ENCODE measurements around the gene CHMP3. TPM values are rescaled to one million over a fixed set of nuclear protein-coding genes. Genes with fewer than 3 reads are reported as not detected.
A peak's percentile ranks its signal among the peaks of the same experiment; 100 is the strongest.

CHMP3 gene
- total RNA-seq (100 to 1,000 TPM; 101 to 154 (median 138) TPM), polyA plus RNA-seq (100 to 1,000 TPM; 114 to 176 (median 156) TPM)

DNA sequence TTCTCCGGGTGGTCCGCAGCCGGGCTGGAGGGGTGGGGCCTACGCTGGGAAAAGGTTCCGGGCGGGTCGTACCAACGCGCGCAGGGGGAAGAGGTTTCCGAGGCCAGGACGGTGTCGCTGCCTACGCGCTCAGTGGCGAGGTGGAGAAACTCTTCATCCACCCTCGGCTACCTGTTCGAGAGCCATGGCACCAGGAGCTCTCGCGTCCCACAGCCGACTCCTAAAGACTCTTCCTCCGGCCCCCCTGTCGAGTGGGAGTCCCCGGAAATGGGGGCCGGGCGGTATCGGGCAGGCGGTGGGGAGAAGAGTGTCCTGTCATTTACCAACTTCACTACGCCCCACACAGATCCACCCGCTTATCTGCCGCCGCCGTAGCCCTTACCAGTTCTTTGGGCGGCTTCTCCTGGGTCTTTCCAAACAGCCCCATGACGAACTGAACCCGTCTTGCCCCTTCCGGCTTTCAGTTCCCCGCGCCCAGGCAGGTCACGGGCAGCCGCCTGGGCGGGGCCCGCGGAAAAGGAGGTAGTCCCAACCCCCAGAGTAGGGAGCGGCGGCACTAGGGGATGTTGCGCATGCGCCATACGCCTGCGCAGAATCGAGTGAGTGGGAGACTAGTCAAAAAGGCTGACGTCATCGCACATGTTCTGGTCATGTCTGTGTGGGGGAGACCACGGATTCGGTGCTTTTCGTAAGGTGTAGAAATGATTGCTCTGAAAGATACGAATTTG is at the start of gene CHMP3:
Gene CHMP3, minus strand, starts transcription at position 522 of the 728 bp plus-strand sequence. Its CDS starts 95 bp downstream, at position 427.
- WGBS, 2 donors = 0% methylated on average over 57 of the region's 57 CpGs
- Histone ChIP-seq H3K27ac (peak within 1 kb of the TSS; percentile 97 to 100 (median 98)), H3K4me3 (peak within 1 kb of the TSS; percentile 64 to 94 (median 84)), H3K36me3 (no peaks in the 10 kb centered on the region), H3K27me3 (no peaks in the 10 kb centered on the region), H3K4me1 (peaks cover 0 to 24% (median 18%) of the 10 kb centered on the region in 4 donors), H3K9me3 (no peaks in the 10 kb centered on the region)
- intact Hi-C loops (cut with DNase I) = loop anchor here (1.0 to 5.0 kb wide), 2 partner anchors 60 to 121 kb away; partner anchors contain the start of genes KDM3A and RNF103
- TF ChIP-seq EP300 (IDR thresholded peaks at IDR 0.05) (no peak), POLR2A (IDR thresholded peaks at IDR 0.05) (peak; percentile 63 to 72), POLR2AphosphoS5 (IDR thresholded peaks at IDR 0.05) (peak; percentile 68 to 85 (median 84))
- DNase-seq = peak; percentile 99

DNA sequence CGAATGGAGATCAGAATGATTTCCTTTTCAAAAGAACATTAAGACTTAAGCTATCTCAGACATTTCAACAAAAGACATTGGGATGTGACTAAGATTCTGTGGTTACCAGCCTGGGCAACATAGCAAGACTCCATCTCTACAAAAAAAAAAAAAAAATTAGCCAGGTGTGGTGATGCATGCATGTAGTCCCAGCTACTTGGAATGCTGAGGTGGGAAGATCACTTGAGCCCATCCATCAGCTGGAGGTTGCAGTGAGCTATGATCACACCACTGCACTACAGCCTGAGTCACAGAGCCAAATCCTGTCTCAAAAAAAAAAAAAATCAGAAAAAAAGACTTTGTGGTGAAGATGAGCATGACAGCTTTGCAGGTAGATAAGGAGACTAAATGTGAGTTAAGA is 47.6 kb upstream of the CHMP3 start:
- Histone ChIP-seq H3K27ac (no peak overlapping the region), H3K4me1 (peaks cover 0 to 3% (median 0%) of the 10 kb centered on the region in 4 donors), H3K4me3 (no peak overlapping the region), H3K27me3 (no peaks in the 10 kb centered on the region), H3K36me3 (peaks cover 5 to 90% (median 11%) of the 10 kb centered on the region in 4 donors), H3K9me3 (no peaks in the 10 kb centered on the region)
- DNase-seq = no peak
- intact Hi-C loops (cut with DNase I) = no loop called here
- TF ChIP-seq POLR2AphosphoS5 (IDR thresholded peaks at IDR 0.05) (no peak), POLR2A (IDR thresholded peaks at IDR 0.05) (no peak), EP300 (IDR thresholded peaks at IDR 0.05) (no peak)
- TF ChIP-seq, protein P1, sequence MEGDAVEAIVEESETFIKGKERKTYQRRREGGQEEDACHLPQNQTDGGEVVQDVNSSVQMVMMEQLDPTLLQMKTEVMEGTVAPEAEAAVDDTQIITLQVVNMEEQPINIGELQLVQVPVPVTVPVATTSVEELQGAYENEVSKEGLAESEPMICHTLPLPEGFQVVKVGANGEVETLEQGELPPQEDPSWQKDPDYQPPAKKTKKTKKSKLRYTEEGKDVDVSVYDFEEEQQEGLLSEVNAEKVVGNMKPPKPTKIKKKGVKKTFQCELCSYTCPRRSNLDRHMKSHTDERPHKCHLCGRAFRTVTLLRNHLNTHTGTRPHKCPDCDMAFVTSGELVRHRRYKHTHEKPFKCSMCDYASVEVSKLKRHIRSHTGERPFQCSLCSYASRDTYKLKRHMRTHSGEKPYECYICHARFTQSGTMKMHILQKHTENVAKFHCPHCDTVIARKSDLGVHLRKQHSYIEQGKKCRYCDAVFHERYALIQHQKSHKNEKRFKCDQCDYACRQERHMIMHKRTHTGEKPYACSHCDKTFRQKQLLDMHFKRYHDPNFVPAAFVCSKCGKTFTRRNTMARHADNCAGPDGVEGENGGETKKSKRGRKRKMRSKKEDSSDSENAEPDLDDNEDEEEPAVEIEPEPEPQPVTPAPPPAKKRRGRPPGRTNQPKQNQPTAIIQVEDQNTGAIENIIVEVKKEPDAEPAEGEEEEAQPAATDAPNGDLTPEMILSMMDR (IDR thresholded peaks at IDR 0.05) = no peak
- 97 to 100% methylated on average over 1 of the region's 1 CpG for WGBS, 2 donors

DNA sequence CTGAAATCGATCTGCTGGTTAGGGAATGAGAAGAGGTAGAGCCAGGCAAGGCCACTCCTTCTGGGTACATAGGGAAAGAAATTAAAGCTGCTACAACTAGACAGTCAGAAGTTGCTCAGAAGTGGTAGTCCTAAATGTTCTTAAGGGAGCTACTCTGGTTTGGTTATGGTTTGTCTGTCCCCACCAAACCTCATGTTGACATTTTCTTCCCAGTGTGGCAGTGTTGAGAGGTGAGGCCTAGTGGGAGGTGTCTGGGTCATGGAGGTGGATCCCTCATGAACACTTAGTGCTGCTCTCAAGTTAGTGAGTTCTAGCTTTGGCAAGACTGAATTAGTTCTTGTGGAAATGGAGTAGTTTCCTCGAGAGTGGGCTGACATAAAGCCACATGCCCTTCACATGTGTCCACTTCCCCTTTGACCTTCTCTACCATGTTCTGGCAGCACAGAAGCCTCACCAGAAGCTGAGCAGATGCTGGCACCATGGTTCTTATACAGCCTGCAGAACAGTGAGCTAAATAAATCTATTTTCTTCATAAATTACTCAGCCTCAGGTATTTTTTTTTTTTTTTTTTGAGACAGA is 45.7 kb upstream of the CHMP3 start:
- no peaks in the 10 kb centered on the region for H3K27me3 ChIP-seq
- no peak overlapping the region for H3K4me3 ChIP-seq
- no peaks in the 10 kb centered on the region for H3K9me3 ChIP-seq
- H3K36me3 ChIP-seq = peaks cover 5 to 90% (median 19%) of the 10 kb centered on the region in 4 donors
- H3K4me1 ChIP-seq = no peaks in the 10 kb centered on the region
- intact Hi-C loops (cut with DNase I) = no loop called here
- DNase-seq = no peak
- no peak for TF ChIP-seq POLR2AphosphoS5 (IDR thresholded peaks at IDR 0.05)
- no peak for TF ChIP-seq EP300 (IDR thresholded peaks at IDR 0.05)
- no peak for TF ChIP-seq POLR2A (IDR thresholded peaks at IDR 0.05)
- TF ChIP-seq, protein P1 (IDR thresholded peaks at IDR 0.05) = no peak
- no peak overlapping the region for H3K27ac ChIP-seq
- WGBS, 2 donors = 87 to 92% methylated on average over 2 of the region's 2 CpGs

DNA sequence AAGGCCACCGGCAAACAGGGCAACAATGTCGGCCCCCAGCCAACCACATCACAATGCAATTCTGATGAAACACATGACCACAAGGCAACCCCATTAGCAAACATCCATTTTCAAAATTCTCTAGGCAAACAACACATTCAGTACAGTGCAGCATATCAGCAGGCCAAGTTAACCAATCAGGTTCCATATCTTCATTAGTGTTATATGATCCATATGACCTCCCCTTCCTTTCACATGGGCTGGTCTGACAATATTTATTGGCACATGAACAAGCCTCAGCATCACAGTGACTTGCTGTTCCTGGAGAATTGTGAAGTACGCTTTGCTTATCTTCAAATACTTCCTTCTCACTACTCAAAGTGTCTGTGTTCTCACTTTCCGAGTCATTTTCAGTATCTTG is 40.7 kb upstream of the CHMP3 start:
- intact Hi-C loops (cut with DNase I) = no loop called here
- H3K27ac ChIP-seq = no peak overlapping the region
- no peak overlapping the region for H3K4me3 ChIP-seq
- H3K9me3 ChIP-seq = no peaks in the 10 kb centered on the region
- H3K4me1 ChIP-seq = peaks cover 0 to 4% (median 1%) of the 10 kb centered on the region in 4 donors
- no peak for DNase-seq
- TF ChIP-seq POLR2A (IDR thresholded peaks at IDR 0.05) (no peak), EP300 (IDR thresholded peaks at IDR 0.05) (no peak), POLR2AphosphoS5 (IDR thresholded peaks at IDR 0.05) (peak in 1 of 4 donors; percentile 5)
- TF ChIP-seq, protein P1 (IDR thresholded peaks at IDR 0.05) = no peak
- H3K36me3 ChIP-seq = peaks cover 0 to 66% (median 17%) of the 10 kb centered on the region in 4 donors
- no peaks in the 10 kb centered on the region for H3K27me3 ChIP-seq
- WGBS, 2 donors = 91 to 96% methylated on average over 4 of the region's 4 CpGs

DNA sequence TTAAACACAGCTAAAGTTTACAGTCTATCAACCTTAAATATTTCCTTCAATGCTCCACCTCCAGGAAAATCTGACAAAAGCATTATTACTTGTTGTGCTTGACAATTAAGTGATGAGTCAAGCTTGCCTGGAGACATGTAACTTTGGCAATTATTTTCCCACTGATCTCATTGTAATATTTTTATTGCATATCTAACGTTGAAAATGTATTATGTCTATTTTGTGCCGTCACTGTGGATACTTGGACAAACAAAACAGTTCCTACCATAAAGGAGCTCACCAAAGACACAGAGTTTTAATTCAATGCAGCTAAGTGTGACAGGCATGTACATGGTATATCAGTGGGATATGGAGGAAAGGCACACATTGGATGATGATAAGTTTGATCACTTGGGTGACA is 35.7 kb upstream of the CHMP3 start:
- Histone ChIP-seq H3K27me3 (no peaks in the 10 kb centered on the region), H3K36me3 (peaks cover 0 to 18% (median 4%) of the 10 kb centered on the region in 4 donors), H3K9me3 (no peaks in the 10 kb centered on the region), H3K4me3 (no peak overlapping the region), H3K4me1 (peaks cover 0 to 36% (median 28%) of the 10 kb centered on the region in 4 donors), H3K27ac (peak overlapping the region in 3 of 4 donors; percentile 9 to 60 (median 33))
- no peak for TF ChIP-seq POLR2AphosphoS5 (IDR thresholded peaks at IDR 0.05)
- TF ChIP-seq POLR2A (IDR thresholded peaks at IDR 0.05) = no peak
- TF ChIP-seq, protein P1 (IDR thresholded peaks at IDR 0.05) = no peak
- no peak for DNase-seq
- WGBS, 2 donors = 39 to 78% methylated on average over 2 of the region's 2 CpGs
- intact Hi-C loops (cut with DNase I) = no loop called here
